Right renal cortex interstitium (tissue), 3 donors: ENCODE results near the gene KLHL42. TPM values are rescaled to one million over a fixed set of nuclear protein-coding genes. Genes with fewer than 3 reads are reported as not detected.
"Not testable (repeated sequence)": the region's sequence is repeated elsewhere in the genome, so short reads cannot be mapped to it uniquely, and the experiment has no call there.

Source experiments
- DNase-seq, 3 donors: peaks; one replicate each; pipeline ENCODE4 v3.0.0-alpha.2; 2013; ENCODE audit warnings: low read depth in 3 of 3, low spot score in 2 of 3
- polyA plus RNA-seq, 3 donors: library from polyadenylated mRNA; unstranded; fragments of 120-200 nt; gene quantifications; one replicate each; pipeline ENCODE4 v1.2.1, GENCODE V29; 2013; ENCODE audit not compliant: insufficient read length in 3 of 3

The KLHL42 gene
- polyA plus RNA-seq, 3 donors: 28.0 to 32.8 (median 30.5) TPM

DNA sequence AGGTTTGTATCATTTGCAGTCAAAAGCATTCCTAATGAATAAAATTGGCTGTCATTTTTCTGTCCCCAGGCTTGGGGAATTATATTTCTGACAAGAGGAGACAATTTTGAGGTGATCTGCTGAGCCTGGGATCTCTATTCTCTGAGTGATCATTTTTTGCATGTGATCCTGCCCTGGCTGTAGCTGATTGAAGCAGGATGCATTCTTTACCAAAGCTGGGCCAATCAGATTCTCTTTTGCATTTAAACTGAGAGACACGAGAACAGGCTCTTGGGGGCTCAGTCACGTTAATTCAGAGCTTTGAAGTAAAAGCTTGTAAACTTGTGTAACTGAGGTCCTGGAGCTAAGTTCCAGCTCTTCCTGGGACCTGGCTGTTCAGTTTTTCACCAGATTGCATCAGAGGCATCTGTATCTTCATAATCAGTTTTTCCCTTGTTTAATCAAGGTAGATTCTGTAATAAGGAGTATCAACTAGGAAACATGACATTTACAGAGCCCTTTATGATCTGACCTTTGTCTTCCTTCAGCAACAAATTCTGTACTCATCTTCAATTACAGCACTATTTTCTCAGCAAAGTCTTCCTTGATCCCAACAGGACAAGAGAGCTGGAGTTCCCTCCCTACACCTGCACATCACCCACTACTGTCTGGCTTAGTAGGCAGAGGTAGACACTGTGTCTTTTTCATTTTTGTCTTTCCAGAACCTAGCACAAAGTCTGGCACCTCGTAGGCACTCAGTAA lies 35.0 kb downstream of the KLHL42 start:
- no peak for DNase-seq

DNA sequence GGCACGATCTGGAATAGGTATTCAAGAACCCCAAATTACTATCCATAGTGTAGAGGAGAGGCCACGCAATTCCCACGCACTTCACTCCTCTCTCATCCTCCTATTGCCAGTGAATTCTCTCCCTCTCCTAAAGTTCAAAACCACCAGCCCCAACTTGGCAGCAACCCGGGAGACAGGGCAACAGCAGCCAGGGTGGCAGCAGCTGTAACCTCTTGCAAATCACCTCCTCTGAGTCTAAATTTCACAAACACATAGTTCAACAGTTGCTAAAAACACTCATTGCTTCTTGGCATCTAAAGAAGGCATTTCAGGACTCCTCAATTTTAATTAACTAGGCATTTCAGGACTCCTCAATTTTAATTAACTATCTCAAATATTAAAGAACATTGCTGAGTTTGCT lies 37.7 kb downstream of the KLHL42 start:
- no peak for DNase-seq

DNA sequence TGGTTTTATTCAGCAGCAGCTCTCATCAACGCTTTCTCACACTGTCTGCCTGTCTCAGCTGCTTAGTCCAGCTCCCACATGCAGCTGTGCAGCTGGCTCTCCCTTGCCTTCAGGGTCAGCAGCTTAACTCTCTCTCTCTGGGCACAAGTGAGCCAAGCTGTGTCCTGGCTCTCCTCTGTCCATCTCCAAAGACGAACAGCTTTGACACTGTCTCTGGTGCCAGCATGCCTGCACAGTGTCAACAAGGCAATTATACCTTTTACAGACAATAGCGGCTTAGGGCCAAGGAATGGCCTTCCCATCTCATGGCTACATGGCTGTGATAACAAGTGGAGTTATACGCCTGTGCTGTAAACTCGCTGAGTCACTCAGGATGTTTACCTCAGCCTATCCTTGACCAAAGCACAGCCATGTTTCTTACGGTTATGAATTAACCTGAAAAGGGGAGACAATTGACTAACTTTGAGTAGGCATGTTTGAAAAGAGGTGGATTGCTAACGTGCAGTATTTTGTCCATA lies 38.4 kb downstream of the KLHL42 start:
- DNase-seq: no peak

DNA sequence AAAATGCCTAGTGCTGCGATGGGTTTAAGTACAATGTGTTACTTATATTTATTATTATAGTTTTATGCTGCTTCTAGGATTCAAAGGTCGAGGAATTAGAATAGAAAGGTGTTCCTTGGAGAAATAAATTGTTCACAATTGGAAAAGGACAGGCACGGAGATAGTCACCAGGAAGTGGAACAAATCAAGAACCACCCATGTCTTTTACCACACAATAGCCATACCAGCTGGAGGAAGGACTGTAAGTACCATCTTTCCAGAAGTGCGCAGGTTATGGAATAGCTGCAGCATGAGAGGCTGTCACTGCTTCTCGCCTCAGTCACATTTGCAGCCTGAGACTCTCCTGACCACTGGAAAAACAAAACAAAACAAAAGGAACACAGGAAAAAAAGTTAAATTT lies 40.5 kb downstream of the KLHL42 start:
- DNase-seq: no peak

DNA sequence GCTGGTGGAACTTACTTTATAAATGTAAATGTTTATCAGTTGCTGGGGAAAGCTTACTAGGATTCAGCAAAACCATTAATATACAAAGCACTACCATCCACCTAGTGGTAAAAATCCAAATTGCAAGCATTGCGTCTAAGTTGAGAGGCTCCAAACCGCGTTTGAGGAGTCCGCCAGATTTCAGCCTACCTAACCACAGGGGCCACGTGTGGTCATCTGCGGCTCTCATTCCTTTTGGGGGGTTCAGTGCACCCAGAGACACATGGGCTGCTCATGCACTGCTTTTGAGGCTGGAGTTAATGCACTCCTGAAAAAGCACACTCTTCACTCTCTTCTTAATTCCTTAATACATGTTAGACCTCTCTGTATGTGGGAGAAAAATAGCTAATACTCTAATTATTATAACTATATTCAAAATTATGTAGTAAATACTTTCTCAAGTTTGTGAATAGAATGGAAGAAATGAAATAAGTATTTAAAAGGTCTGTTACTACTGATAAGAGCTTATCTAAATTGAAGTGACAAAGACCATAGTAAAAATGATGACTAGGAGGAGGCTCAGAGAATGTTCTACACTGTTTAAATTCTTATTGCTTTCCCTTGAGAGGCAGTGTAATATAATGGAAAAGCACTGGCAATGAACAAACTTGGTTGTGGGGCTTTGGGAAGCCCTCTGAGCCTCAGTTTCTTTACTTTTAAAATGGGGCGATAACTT lies 41.4 kb downstream of the KLHL42 start:
- DNase-seq: peak; percentile 67 to 74 (median 68)

DNA sequence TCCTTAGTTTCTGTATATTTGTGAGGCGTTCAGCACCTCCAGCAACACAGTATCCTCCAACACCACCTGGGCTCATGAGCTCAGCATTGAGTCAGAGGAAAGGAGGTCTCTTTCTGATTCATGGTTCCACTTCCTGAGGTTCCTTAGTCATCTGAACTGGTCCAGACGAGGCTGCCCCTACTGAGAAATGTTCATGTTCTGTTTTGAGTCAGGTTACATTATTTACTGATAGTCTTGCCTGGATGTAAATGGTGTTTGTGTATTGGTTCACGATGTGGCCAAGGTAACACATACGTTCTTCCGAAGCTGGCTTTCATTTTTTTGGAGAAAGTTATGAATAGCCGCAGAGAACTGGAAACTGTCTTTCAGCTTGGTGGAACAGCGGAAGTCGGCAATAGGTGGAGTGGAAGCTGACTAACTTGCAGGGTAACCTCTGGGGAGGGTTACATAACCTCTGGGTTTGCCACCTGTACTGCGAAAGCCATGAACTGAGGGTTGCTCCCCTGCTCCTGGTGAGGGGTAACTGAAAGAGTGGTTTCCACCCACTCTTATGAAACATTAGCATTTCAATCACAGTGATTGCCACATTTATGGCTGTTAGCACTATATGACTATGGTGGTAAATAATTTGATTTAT lies 42.2 kb downstream of the KLHL42 start:
- DNase-seq: no peak

DNA sequence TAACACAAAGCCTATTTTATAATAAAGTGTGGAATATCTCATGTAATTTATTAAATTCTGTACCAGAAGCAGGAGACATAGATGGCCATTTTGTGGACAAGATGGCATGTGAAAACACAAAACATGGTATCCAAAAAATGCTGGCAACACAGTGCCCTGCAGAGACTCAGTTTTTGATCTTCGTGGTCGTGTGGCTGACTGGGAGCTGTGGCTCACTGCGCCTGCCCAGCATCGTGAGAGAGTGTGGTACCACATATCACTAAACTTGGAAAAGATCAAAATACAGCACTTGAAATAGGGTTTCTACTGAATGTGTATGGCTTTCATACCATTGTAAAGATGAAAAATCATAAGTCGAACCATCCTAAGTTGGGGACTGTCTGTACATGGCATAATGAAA lies 43.0 kb downstream of the KLHL42 start:
- no peak for DNase-seq

DNA sequence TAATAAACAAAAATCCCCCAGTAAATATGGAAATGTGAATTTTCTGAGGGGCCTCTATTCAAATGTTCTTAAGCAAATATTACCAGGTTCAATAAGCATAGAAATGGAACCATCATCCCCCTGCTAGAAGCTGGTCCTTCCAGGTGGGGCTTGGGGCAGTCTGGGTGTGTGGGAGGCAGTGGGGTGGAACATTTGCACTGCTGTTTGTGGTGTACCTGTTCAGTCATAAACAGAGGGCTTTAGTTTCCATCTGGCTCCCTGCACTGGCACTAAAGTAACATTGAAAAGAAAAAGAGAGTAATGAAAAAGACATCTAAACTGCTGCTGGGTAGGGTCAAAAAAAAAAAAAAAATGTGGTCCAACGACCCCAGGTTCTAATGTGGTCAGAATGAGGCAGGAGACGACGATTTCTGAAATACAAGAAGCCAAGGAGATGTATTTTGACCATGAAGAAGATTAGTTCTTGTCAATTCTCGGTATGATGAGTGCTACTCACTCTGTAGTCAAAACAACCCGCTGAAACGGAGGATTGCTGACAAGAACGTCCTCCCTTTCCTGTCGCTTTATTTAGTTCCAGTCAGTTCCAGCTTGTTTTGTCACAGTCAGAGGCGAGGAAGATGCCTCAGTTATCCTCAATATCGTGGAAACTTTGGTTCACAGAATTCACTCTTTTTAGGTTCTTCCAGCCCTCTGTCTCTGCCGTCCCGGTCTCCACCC lies 44.3 kb downstream of the KLHL42 start:
- DNase-seq: no peak

DNA sequence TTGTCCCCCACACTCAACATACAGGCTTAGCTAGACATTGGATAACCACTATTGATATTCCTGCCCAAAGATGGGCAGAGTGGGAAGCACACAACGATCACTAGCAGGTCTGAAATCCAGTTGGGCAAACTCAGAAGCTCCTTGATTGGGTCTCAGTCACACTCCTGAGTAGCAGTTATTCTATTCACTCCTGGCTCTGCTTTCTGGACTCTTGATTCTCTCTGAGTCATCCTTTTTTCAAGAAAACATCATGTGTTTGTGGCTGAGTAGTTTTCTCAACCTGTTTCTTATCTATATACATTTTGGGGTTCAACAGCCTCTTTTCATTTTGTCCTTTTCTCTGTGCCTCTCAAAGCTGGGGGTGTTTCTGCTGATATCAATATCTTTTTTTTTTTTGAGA lies 46.0 kb downstream of the KLHL42 start:
- DNase-seq: no peak

DNA sequence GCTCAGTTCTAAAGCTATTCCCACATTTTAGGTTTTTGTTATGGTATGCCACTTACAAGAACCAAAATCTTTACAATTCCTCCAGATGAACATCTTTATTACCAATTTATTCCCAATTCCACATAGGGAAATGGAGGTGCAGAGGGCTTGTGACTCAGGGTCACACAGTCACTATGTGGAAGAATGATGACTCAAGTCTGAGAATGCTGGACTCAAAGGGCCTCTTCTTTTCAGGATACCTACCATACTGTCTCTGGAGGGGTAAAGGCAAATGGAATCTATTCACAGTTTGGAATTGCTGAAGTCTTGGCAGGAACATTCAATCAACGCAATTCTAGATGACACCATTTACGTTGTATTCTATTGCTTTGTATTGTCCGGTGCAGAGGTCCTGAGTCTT lies 48.2 kb downstream of the KLHL42 start:
- DNase-seq: no peak

DNA sequence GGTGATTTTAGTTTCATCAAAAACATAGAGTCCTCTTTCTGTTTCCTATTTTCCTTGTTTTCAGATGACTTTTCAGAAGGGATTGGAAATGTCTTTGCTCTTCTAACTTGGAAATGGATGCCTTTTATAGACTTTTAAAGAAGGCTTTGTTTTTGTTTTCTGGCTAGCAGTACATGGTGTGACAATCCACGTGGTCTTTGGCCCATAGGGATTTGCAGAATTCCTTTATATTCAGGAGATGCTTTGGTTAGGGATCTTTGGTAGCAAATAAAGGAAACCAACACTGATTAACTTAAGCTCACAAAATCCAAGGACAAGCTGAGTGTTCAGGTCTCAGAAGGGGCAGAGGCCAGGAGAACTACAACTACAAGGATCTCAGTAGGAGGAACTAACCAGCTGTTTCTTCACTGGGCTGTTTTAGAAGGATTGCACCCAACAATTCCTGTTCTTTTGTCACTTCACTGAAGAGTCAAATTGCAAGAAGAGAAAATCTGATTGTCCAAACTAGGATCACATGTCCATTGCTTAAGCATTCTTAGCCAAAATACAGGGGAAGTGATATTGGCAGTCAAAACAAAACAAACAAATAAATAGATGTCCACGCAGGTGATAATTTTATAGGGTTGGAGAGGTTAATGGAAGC lies 58.6 kb downstream of the KLHL42 start:
- no peak for DNase-seq

DNA sequence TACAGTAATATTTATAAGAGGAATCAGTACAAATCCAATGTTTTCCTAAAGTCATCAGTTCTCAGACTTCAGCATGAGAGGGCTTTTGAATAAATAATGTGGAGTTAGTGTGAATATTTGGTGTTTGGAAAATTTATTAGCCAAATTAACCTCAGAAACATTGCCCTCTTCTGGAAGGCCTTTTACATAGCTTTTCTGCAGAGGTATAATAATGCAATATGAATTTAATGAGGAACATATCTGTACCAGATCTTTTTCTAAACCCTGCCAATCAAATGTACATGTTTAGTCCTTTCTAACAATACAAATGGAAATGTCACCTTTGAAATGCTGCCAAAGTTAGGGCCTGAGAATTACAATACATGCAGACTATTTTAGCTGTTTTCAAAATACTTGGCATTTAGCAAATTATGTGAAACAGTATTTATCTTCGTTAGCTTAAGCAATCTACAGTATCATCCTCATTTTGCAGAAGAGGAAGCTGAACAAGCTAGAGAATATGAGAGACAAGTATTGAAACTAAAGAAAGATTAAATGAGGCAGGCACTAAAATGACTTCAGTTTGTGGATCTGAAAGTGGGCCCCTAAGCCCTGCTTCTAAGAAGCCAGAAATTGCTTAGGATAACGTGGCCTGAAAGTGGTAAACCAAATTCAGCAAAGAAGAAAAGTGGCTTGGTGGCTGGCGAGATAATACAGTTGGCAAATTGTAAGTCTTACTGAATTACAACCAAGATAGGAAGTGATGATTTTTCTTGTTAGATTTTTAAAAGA lies 60.4 kb downstream of the KLHL42 start:
- DNase-seq: no peak

DNA sequence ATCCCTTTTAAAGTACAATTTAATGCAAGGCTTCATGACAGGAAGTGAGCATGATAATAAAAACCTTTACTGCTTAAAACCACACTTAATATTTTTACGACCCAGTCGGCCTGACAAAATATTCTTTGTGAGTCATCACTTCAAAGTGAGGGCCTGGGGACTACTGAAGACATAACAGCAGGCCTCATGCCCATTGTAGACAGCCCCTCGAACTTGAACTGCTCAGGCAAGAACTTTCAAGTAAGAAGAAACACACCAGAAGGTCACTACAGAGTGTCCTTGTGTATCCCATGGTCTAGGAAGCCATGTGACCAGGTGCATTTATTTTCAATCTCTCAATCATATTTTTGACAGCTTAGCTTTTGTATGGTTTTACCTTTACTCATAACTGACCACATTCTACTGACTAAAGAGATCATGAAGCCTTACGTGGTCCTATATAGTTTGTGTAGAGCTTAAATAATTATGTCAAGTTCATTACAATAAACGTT lies 61.4 kb downstream of the KLHL42 start:
- DNase-seq: no peak

DNA sequence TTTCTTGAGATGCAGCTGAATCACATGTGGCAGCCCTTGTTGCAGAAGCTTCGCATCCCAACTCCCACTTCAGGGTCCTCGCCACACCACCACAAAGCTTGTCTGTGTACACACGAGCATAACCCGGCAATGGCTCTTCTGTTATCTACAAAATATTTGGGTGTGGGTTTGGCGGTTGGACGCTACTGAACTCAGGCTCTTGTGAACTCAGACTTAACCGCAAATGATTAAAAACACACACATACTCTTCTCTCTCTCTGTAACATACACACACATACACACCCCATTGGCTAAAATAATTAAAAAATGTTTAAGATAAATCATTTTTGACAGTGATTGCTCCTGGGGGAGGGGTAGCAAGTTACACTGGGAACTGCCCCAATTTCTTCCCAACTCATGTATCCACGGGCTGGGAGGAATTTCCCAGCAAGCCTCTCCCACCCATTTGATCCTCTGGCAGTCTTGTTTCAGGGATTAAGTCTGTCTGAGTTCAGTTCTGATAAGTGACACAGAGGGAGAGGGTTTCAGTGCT lies 63.7 kb downstream of the KLHL42 start:
- DNase-seq: no peak

DNA sequence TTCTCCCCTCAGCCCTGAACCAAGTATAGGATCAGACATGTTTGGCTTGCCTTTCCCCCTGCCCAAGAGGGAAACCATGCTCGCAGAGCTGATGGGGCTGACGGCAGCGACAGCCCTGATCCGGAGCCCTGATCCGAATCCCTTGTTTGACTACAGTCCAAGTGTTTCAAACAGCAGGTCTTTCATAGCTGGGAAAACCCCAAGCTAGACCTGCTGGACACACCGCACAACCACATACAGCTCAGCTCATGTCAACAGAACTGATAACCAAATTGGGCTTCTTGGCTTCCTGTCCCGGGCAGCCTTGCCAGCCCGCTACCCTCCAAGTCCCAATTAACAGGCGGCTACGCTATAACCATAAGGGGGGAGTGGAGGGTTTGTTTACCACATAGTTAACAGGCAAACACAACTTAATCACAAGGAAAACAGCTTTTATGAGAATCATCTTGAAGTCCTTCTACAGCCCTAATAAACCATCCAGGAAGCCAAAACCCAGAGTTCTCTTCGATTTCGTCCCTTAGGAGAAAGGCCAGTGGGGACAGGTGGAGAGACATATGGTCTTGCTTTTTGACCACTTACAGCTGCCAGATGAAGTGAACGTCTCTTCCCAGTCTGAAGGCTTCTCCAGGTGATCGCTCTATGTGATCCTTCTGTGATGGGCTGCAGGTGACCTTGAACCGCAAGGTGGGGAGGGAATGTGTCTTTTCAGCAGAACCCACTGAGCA lies 64.5 kb downstream of the KLHL42 start:
- DNase-seq: no peak

DNA sequence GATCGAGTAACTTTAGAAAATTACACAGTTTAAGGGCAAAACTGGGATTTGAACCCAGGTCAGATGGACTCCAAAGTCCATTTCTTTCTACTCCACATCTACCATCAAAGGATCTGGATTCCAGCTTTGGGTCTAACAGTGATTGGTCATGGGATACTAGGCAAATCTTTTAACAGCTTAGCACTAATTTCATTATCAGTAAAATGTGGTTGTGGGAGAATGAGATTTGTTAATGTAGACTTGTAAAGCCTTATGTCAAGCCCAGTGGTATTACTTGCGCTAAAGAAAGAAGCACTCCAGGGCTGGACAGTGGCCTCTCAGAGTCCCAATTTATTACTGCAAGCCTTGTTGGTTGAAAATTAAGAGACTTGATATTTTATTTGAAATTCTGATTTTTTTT lies 65.2 kb downstream of the KLHL42 start:
- no peak for DNase-seq

DNA sequence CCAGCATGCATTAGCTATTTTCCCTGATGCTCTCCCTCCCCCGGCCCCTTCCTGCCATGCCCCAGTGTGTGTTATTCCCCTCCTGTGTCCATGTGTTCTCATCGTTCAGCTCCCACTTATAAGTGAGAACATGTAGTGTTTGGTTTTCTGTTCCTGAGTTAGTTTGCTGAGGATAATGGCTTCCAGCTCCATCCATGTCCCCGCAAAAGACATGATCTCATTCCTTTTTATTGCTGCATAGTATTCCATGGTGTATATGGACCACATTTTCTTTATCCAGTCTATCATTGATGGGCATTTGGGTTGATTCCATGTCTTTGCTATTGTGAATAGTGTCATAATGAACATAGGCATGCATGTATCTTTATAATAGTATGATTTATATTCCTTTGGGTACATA lies 65.7 kb downstream of the KLHL42 start:
- not testable (repeated sequence) for DNase-seq

DNA sequence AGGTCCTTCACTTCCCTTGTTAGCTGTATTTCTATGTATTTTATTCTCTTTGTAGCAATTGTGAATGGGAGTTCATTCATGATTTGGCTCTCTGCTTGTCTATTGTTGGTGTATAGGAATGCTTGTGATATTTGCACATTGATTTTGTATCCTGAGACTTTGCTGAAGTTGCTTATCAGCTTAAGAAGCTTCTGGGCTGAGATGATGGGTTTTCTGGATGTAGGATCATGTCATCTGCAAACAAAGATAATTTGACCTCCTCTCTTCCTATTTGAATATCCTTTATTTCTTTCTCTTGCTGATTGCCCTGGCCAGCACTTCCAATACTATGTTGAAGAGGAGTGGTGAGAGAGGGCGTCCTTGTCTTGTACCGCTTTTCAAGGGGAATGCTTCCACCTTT lies 67.3 kb downstream of the KLHL42 start:
- DNase-seq: not testable (repeated sequence)

DNA sequence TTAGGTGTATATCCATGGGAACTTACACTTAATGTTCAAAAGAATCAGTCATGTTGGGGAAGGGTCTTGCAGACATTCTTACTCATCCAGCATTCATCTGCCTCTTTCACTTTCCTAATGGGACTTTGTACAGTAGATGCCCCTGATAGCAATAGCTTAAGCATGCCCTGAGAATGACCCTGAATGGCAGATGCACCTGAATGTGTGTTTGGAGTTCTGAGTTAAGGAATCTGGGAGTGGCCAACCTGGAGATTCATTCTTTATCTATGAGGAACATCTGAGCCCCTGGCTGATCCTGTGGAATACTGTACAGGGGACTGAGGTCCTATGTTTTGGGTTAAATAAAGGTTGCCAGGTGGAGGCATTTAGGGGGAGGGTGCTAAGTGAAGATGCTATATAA lies 71.3 kb downstream of the KLHL42 start:
- DNase-seq: no peak
